Karpas-422 (cell line): ENCODE results near the gene PPAT. TPM values are rescaled to one million over a fixed set of nuclear protein-coding genes. Genes with fewer than 3 reads are reported as not detected.
"Not testable (repeated sequence)": the region's sequence is repeated elsewhere in the genome, so short reads cannot be mapped to it uniquely, and the experiment has no call there.

ENCODE experiments used
- DNase-seq: peaks from one replicate; pipeline ENCODE4 v3.0.0-alpha.2; 2015
- H2AFZ ChIP-seq: fragments of 200-600 bp; sonication (generic); 2 replicates; pipeline ENCODE4 v1.6.1; 2014; ENCODE audit warnings: antibody characterized with exemption, low read length, mixed read lengths
- H3K27ac ChIP-seq: fragments of 200-600 bp; sonication (generic); 2 replicates; pipeline ENCODE4 v1.5.1; 2014; ENCODE audit warnings: mild to moderate bottlenecking, low read length, moderate library complexity
- H3K27me3 ChIP-seq: fragments of 200-600 bp; sonication (generic); 2 replicates; pipeline ENCODE4 v1.6.1; 2014; ENCODE audit warnings: low read length, mixed read lengths
- H3K36me3 ChIP-seq: fragments of 200-600 bp; sonication (generic); 2 replicates; pipeline ENCODE4 v1.6.1; 2014; ENCODE audit warnings: low read length, mixed read lengths; ENCODE audit not compliant: insufficient read depth
- H3K4me1 ChIP-seq: fragments of 200-600 bp; sonication (generic); 2 replicates; pipeline ENCODE4 v1.6.1; 2014; ENCODE audit warnings: mild to moderate bottlenecking, low read length, mixed read lengths
- H3K4me2 ChIP-seq: fragments of 200-600 bp; sonication (generic); 2 replicates; pipeline ENCODE4 v1.6.1; 2014; ENCODE audit warnings: low read length, low read depth, mild to moderate bottlenecking; ENCODE audit not compliant: poor library complexity, severe bottlenecking
- H3K4me3 ChIP-seq: fragments of 200-600 bp; sonication (generic); 2 replicates; pipeline ENCODE4 v1.5.1; 2014; ENCODE audit warnings: mild to moderate bottlenecking, antibody characterized with exemption, low read length, mixed read lengths
- H3K79me2 ChIP-seq: fragments of 200-600 bp; sonication (generic); 2 replicates; pipeline ENCODE4 v1.6.1; 2014; ENCODE audit warnings: mild to moderate bottlenecking, low read length, mixed read lengths
- H3K9ac ChIP-seq: fragments of 200-600 bp; sonication (generic); 2 replicates; pipeline ENCODE4 v1.6.0; 2014; ENCODE audit warnings: low read length
- H3K9me2 ChIP-seq: fragments of 200-600 bp; sonication (generic), shearing (Covaris generic); replicated peaks from 2 replicates; pipeline ENCODE4 v1.6.0; 2014; ENCODE audit warnings: mild to moderate bottlenecking, low read length, moderate library complexity; ENCODE audit not compliant: insufficient read depth
- H3K9me3 ChIP-seq: fragments of 300-700, 200-600 bp; sonication (generic); 2 replicates; pipeline ENCODE4 v1.6.1; 2014; ENCODE audit warnings: low read length, mixed read lengths
- H4K20me1 ChIP-seq: fragments of 200-600 bp; sonication (generic); 2 replicates; pipeline ENCODE4 v1.6.1; 2014; ENCODE audit warnings: mild to moderate bottlenecking, antibody characterized with exemption, low read length, low read depth; ENCODE audit not compliant: insufficient read depth
- total RNA-seq: library from RNA; depleted of rRNA; stranded (reverse); fragments of >200 nt; shearing (Covaris generic); gene quantifications from 2 replicates; pipeline ENCODE4 v1.2.3, GENCODE V29; 2014; ENCODE audit warnings: low replicate concordance

The PPAT gene
- total RNA-seq, 1 experiment from 2014 or later, result 44.9 TPM

- Histone ChIP-seq H3K36me3 (peaks cover 30% of the 10 kb centered on the region; the same call in 1 of the 2 replicates), H3K79me2 (peaks cover 64% of the 10 kb centered on the region), H4K20me1 (peaks cover 18% of the 10 kb centered on the region; the same call in 1 of the 2 replicates), H2AFZ (peak overlapping the region; percentile 94), H3K9me3 (no peaks in the 10 kb centered on the region), H3K27me3 (no peaks in the 10 kb centered on the region), H3K4me1 (peaks cover 36% of the 10 kb centered on the region), H3K9me2 (no peaks in the 10 kb centered on the region), H3K9ac (peak overlapping the region; percentile 88), H3K4me2 (peak overlapping the region; percentile 85), H3K27ac (peak overlapping the region; percentile 63), H3K4me3 (peak overlapping the region; percentile 77)
- DNase-seq, result peak; percentile 45
These were observed 31.5 kb upstream of the PPAT start for GRCh38 chr4:56466910-56467283.

GRCh38 chr4:56466296-56466761, 30.9 kb upstream of the PPAT start:
- peak; percentile 82 for DNase-seq
- H3K9ac ChIP-seq, result peak overlapping the region; percentile 88
- H3K9me3 ChIP-seq, H2AFZ ChIP-seq, H3K9me2 ChIP-seq, H3K27me3 ChIP-seq: not testable (repeated sequence)
- H3K79me2 ChIP-seq, result peaks cover 59% of the 10 kb centered on the region
- peak overlapping the region; percentile 85 for H3K4me2 ChIP-seq
- peak overlapping the region; percentile 77 for H3K4me3 ChIP-seq
- peaks cover 18% of the 10 kb centered on the region; the same call in 1 of the 2 replicates for H4K20me1 ChIP-seq
- peak overlapping the region; percentile 63 for H3K27ac ChIP-seq
- peaks cover 30% of the 10 kb centered on the region; the same call in 1 of the 2 replicates for H3K36me3 ChIP-seq
- H3K4me1 ChIP-seq, result peaks cover 36% of the 10 kb centered on the region

- H3K4me1 ChIP-seq, result peaks cover 36% of the 10 kb centered on the region
- H3K4me3 ChIP-seq, result peak overlapping the region; percentile 77
- no peaks in the 10 kb centered on the region for H3K27me3 ChIP-seq
- no peaks in the 10 kb centered on the region for H3K9me3 ChIP-seq
- peak overlapping the region; percentile 88 for H3K9ac ChIP-seq
- DNase-seq, result peak; percentile 51
- 0 out of 2 replicates have a peak overlapping the region, but pooled peaks have one; percentile 10 for H3K27ac ChIP-seq
- H3K79me2 ChIP-seq, result peaks cover 53% of the 10 kb centered on the region
- H3K4me2 ChIP-seq, result peak overlapping the region; percentile 85
- peaks cover 18% of the 10 kb centered on the region; the same call in 1 of the 2 replicates for H4K20me1 ChIP-seq
- peaks cover 31% of the 10 kb centered on the region; the same call in 1 of the 2 replicates for H3K36me3 ChIP-seq
- no peak overlapping the region for H2AFZ ChIP-seq
- no peaks in the 10 kb centered on the region for H3K9me2 ChIP-seq
These were observed 30.3 kb upstream of the PPAT start for GRCh38 chr4:56465599-56466295.

- Histone ChIP-seq H3K4me3 (no peak overlapping the region), H3K36me3 (peaks cover 33% of the 10 kb centered on the region; the same call in 1 of the 2 replicates), H3K9me2 (no peaks in the 10 kb centered on the region), H3K27ac (no peak overlapping the region), H3K27me3 (no peaks in the 10 kb centered on the region), H3K4me2 (peak overlapping the region; percentile 85), H2AFZ (no peak overlapping the region), H4K20me1 (peaks cover 18% of the 10 kb centered on the region; the same call in 1 of the 2 replicates), H3K9ac (no peak overlapping the region), H3K4me1 (peaks cover 33% of the 10 kb centered on the region), H3K79me2 (peaks cover 41% of the 10 kb centered on the region), H3K9me3 (no peaks in the 10 kb centered on the region)
- DNase-seq, result no peak
These were observed 29.2 kb upstream of the PPAT start for GRCh38 chr4:56464581-56464980.

GRCh38 chr4:56463711-56464110, 28.3 kb upstream of the PPAT start:
- Histone ChIP-seq H3K9me3 (no peaks in the 10 kb centered on the region), H3K36me3 (peaks cover 38% of the 10 kb centered on the region; the same call in 1 of the 2 replicates), H3K9ac (no peak overlapping the region), H3K27me3 (no peaks in the 10 kb centered on the region), H2AFZ (no peak overlapping the region), H3K4me1 (peaks cover 25% of the 10 kb centered on the region), H3K27ac (no peak overlapping the region), H3K9me2 (no peaks in the 10 kb centered on the region), H4K20me1 (peaks cover 9% of the 10 kb centered on the region; the same call in 1 of the 2 replicates), H3K79me2 (peaks cover 32% of the 10 kb centered on the region), H3K4me2 (no peak overlapping the region), H3K4me3 (no peak overlapping the region)
- DNase-seq, result peak; percentile 55

- peaks cover 27% of the 10 kb centered on the region for H3K79me2 ChIP-seq
- no peak overlapping the region for H3K9ac ChIP-seq
- H2AFZ ChIP-seq, result no peak overlapping the region
- H3K27me3 ChIP-seq, result no peaks in the 10 kb centered on the region
- peaks cover 22% of the 10 kb centered on the region for H3K4me1 ChIP-seq
- peaks cover 52% of the 10 kb centered on the region for H3K36me3 ChIP-seq
- no peaks in the 10 kb centered on the region for H3K9me2 ChIP-seq
- no peak for DNase-seq
- H3K9me3 ChIP-seq, result no peaks in the 10 kb centered on the region
- H3K4me3 ChIP-seq, result no peak overlapping the region
- peaks cover 4% of the 10 kb centered on the region for H4K20me1 ChIP-seq
- no peak overlapping the region for H3K27ac ChIP-seq
- H3K4me2 ChIP-seq, result no peak overlapping the region
These were observed 26.7 kb upstream of the PPAT start for GRCh38 chr4:56462157-56462556.

GRCh38 chr4:56460085-56460484, 24.7 kb upstream of the PPAT start:
- Histone ChIP-seq H3K4me1 (peaks cover 10% of the 10 kb centered on the region), H4K20me1 (peaks cover 13% of the 10 kb centered on the region), H3K27ac (peak overlapping the region; percentile 32; the same call in 1 of the 2 replicates), H3K36me3 (peaks cover 72% of the 10 kb centered on the region), H3K9me3 (no peaks in the 10 kb centered on the region), H3K4me3 (no peak overlapping the region), H3K79me2 (peaks cover 29% of the 10 kb centered on the region), H3K9me2 (no peaks in the 10 kb centered on the region), H3K9ac (no peak overlapping the region), H3K27me3 (no peaks in the 10 kb centered on the region), H3K4me2 (no peak overlapping the region), H2AFZ (no peak overlapping the region)
- DNase-seq, result no peak

GRCh38 chr4:56450342-56450741, 14.9 kb upstream of the PPAT start:
- Histone ChIP-seq H3K9me2 (no peaks in the 10 kb centered on the region), H4K20me1 (peaks cover 14% of the 10 kb centered on the region), H3K27ac (no peak overlapping the region), H3K4me3 (no peak overlapping the region), H3K36me3 (peaks cover 85% of the 10 kb centered on the region), H3K79me2 (peaks cover 78% of the 10 kb centered on the region), H3K9ac (no peak overlapping the region), H3K9me3 (no peaks in the 10 kb centered on the region), H3K27me3 (no peaks in the 10 kb centered on the region), H3K4me1 (no peaks in the 10 kb centered on the region), H2AFZ (no peak overlapping the region), H3K4me2 (no peak overlapping the region)
- no peak for DNase-seq
